Activated CD4-positive, alpha-beta T cell treated with anti-CD3 and anti-CD28 coated beads for 36 hours (primary cell): Measurements from ENCODE around the gene TMEM50B. TPM values are rescaled to one million over a fixed set of nuclear protein-coding genes. Genes with fewer than 3 reads are reported as not detected.

ENCODE experiments used
- total RNA-seq, 2 experiments: library from RNA; stranded (reverse); gene quantifications; one replicate each; pipeline ENCODE4 v1.2.3, GENCODE V29; 2021

Gene TMEM50B
- total RNA-seq, 2 experiments from 2014 or later = 13.6 to 15.2 TPM

Other genes with a start within 250 kb of the TMEM50B start
- gene IL10RB, start 213.6 kb downstream of the TMEM50B start, total RNA-seq = 10 to 100 TPM; 22.8 to 25.0 TPM
- 10 to 100 TPM; 21.8 to 29.6 TPM for gene IFNAR1, start 155.0 kb downstream of the TMEM50B start, total RNA-seq
- gene IFNGR2, start 76.6 kb downstream of the TMEM50B start, total RNA-seq = 10 to 100 TPM; 16.4 to 18.9 TPM
- gene DNAJC28, start 11.7 kb upstream of the TMEM50B start, total RNA-seq = under 1 TPM; 0.37 to 0.43 TPM
- 100 to 1,000 TPM; 223 to 231 TPM for gene GART, start 62.1 kb upstream of the TMEM50B start, total RNA-seq
- gene SON, start 63.1 kb upstream of the TMEM50B start, total RNA-seq = 100 to 1,000 TPM; 299 to 380 TPM
- 10 to 100 TPM; 39.5 to 41.8 TPM for gene DONSON, start 108.7 kb upstream of the TMEM50B start, total RNA-seq
- 10 to 100 TPM; 31.4 to 35.2 TPM for gene CRYZL1, start 161.8 kb upstream of the TMEM50B start, total RNA-seq
- gene ITSN1, start 162.5 kb upstream of the TMEM50B start, total RNA-seq = 1 to 10 TPM; 5.7 to 7.3 TPM